Measurements from ENCODE around the gene HNRNPF. TPM values are rescaled to one million over a fixed set of nuclear protein-coding genes. Genes with fewer than 3 reads are reported as not detected.

The HNRNPF gene
- total and polyA plus RNA-seq, 2 of the 4 experiments (the other 2 are of a cell fraction), result 169 to 207 TPM

DNA sequence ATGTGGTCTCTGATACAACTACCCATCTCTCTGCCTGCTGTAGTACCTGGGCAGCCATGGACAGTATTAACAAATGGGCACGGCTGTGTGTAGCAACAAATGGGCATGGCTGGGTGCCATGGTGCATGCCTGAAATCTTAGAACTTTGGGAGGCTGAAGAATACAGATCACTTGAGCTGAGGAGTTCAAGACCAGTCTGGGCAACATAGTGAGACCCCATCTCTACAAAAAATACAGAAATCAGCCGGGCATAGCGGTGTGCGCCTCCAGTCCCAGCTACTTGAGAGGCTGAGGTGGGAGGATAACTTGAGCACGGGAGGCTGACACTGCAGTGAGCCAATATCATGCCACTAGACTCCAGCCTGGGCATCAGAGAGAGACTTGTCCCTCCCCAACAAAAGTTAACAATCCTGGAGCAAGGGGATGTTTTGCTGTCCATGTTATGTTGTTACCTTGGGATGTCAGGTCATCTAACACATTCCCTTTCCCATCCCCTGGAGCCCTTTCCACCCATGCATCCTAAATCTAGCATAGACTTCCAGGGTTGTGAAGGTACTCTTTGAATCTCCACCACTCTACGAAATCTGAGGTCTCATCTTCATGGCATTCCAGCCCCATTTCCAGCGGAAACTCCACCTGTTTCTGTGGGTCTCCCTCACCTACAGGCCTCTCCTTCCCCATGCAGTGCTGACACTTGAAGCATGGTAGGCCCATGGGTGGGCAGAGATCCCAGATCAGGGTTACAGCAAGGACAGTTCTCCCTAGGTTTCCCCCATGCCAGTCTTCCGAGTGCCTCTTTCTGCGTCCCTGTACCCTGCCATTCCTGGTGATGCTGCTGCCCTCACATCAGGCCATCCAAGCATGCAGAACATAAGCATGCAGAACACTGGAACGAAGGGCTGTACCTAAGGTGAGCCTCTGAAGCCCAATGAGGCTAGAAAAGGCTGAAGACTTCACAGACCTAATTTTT, 24.4 kb downstream of the HNRNPF start (continued):
- TF ChIP-seq, protein P1, sequence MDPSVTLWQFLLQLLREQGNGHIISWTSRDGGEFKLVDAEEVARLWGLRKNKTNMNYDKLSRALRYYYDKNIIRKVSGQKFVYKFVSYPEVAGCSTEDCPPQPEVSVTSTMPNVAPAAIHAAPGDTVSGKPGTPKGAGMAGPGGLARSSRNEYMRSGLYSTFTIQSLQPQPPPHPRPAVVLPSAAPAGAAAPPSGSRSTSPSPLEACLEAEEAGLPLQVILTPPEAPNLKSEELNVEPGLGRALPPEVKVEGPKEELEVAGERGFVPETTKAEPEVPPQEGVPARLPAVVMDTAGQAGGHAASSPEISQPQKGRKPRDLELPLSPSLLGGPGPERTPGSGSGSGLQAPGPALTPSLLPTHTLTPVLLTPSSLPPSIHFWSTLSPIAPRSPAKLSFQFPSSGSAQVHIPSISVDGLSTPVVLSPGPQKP (IDR thresholded peaks at IDR 0.05; ENCODE audit: borderline replicate concordance, low read depth, low read length), result no peak
- no peak for TF ChIP-seq CEBPB (IDR thresholded peaks at IDR 0.05; ENCODE audit: low read depth, low read length)
